T-helper 17 cell (primary cell): ENCODE measurements around the gene NMNAT2. TPM values are rescaled to one million over a fixed set of nuclear protein-coding genes. Genes with fewer than 3 reads are reported as not detected.

Source experiments
- ATAC-seq: fragments of 150-1000 bp; cut with Tn5 transposase; 2 replicates; pipeline ENCODE4 v1.10.0; 2021; ENCODE audit warnings: mild to moderate bottlenecking, moderate library complexity
- DNase-seq, 3 donors: peaks; one replicate each; pipeline versions ENCODE4 v3.0.0 to v3.0.0-alpha.2; 2020 to 2021
- H3K9me3 ChIP-seq: one replicate; pipeline ENCODE4 v1.7.0; 2013; ENCODE audit warnings: low read length, mild to moderate bottlenecking; ENCODE audit not compliant: control insufficient read depth, poor library complexity, severe bottlenecking
- H3K27ac Mint-ChIP-seq: one replicate; pipeline ENCODE4 v1.8.0; 2022; ENCODE audit warnings: mild to moderate bottlenecking, moderate library complexity, mixed read lengths
- H3K27me3 Mint-ChIP-seq: one replicate; pipeline ENCODE4 v1.8.0; 2022; ENCODE audit warnings: mixed read lengths
- H3K36me3 Mint-ChIP-seq: one replicate; pipeline ENCODE4 v1.8.0; 2022; ENCODE audit warnings: low read depth, mixed read lengths
- H3K4me1 Mint-ChIP-seq: one replicate; pipeline ENCODE4 v1.8.0; 2022; ENCODE audit warnings: mild to moderate bottlenecking, mixed read lengths
- H3K4me3 Mint-ChIP-seq: one replicate; pipeline ENCODE4 v1.8.0; 2022; ENCODE audit warnings: mild to moderate bottlenecking, moderate library complexity, mixed read lengths
- total RNA-seq, 4 donors: library from RNA in 2 of 4; stranded (reverse) in 2 of 4; gene quantifications; one replicate each; pipeline ENCODE4 v1.2.3 and lab custom pipeline; 2022 to 2026

The NMNAT2 gene
- total RNA-seq, 2 donors from 2014 or later: not detected

DNA sequence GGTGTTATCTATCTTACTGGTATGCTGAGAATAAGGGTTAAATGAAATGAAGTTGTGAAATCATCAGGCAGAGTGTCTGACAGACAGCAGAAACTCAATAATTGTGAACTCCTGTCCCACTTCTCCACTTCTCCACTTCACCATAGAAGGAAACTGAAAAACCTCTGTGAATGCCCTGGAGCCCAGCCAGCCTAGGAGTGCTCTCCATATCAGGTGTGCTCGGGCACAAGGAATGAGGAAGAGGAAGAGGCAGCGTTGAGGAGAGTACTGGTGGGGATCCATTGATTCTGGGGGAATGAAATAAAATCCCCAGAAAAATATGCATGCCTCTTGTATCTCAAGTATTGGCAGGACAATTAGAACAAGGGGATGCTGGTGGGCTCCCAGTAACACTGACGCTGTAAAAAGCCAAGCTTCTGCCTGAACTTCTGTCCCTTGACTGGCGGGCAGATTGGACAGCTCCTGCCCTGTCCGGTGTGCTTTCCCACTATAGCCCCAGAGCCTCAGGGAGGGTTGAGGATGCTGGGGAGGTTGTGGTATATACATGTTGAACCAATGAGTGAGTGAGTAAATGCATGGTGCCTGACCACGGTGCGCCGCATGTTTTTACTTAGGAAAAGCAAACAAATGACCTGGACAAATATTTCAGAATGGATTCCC lies 47.7 kb downstream of the NMNAT2 start:
- H3K9me3 ChIP-seq: no peaks in the 10 kb centered on the region
- no peak for ATAC-seq
- DNase-seq: no peak
- Mint-ChIP-seq H3K4me3 (no peak overlapping the region), H3K27me3 (peaks cover 55% of the 10 kb centered on the region), H3K36me3 (peaks cover 2% of the 10 kb centered on the region), H3K4me1 (no peaks in the 10 kb centered on the region), H3K27ac (no peak overlapping the region)

DNA sequence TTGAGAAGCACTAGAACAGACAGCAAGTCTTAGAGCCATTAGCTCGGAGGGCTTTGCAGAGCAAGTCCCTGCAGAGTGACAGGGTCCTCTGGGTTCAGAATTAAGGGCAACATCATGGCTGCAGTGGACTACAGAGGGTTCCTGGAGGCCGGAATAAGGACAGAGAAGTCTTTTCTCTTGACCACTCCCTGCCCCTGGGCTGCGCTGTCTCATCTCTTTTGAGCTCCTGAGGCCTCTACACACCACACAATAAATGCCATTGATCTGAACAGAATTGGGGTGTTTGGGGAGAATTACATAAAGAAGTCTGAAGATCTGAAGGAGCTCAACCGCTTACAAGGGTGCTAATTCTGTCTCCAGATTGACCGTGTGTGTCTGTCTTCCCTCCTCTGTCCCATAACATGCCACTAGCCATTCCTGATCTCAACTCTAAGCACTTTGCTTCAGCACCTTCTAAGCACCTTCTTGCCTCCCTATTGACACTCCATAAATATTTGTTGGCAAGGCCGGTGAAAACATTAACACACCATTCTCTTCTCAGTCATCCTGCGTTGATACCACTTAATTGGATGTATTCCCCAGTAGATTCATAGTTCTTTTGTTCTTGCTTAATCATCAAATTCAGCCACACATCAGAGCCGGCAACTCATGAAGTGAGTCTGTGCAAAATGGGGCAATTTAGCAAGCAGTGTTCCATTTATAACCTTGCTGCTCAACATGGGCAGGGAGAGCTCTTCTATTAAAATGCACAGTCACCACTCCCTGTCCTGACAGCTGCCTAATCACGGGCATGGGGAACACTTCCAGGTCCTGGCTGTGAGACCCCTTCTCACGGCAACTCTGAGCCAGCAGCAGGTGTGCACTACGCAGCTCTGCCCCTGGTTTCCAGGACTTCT lies 49.7 kb downstream of the NMNAT2 start:
- H3K4me3 Mint-ChIP-seq: no peak overlapping the region
- H3K27me3 Mint-ChIP-seq: peaks cover 69% of the 10 kb centered on the region
- H3K27ac Mint-ChIP-seq: no peak overlapping the region

DNA sequence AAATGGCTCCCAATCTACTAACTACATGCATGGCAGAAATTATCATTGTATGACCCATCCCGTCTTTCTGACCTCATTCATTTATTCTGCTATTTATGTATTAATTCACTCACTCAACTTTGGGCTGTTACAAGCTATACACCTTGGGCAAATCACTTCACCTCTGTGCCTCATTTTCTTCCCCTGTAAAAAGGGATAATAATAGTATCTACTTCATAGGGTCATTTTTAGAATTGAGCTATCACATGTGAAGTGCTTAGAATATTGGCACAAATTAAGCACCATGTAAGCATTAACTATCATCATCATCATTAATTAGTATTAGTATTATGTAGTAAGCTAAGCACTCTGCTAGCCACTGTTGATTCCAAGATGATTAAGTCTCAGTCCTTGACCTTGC lies 52.1 kb downstream of the NMNAT2 start:
- H3K9me3 ChIP-seq: no peaks in the 10 kb centered on the region
- Mint-ChIP-seq H3K4me1 (no peaks in the 10 kb centered on the region), H3K27ac (no peak overlapping the region), H3K4me3 (no peak overlapping the region), H3K36me3 (peaks cover 2% of the 10 kb centered on the region), H3K27me3 (peaks cover 78% of the 10 kb centered on the region)
- DNase-seq: no peak
- ATAC-seq: no peak

More for the DNA sequence above, 49.7 kb downstream of the NMNAT2 start:
- Mint-ChIP-seq H3K36me3 (peaks cover 2% of the 10 kb centered on the region), H3K4me1 (no peaks in the 10 kb centered on the region)
- H3K9me3 ChIP-seq: no peaks in the 10 kb centered on the region
- DNase-seq (no peak), ATAC-seq (no peak)

DNA sequence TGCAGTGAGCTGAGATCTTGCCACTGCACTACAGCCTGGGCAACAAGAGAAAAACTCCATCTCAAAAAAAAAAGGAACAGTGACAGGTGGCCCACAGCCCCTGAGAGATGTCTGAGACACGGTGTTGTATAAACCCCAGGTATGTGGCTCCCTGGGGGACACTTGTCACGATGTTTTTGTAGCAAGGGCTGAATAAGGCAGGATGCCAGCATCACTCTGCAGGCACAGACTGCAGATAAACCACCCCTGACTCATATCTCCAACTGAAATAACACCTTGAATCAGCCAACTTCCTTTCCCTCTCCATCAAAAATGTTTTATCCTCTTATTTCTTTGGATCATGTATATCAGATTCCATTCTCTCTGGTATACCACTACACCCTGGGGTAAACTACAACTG lies 52.5 kb downstream of the NMNAT2 start:
- no peak for ATAC-seq
- Mint-ChIP-seq H3K36me3 (peaks cover 2% of the 10 kb centered on the region), H3K27ac (no peak overlapping the region)

DNA sequence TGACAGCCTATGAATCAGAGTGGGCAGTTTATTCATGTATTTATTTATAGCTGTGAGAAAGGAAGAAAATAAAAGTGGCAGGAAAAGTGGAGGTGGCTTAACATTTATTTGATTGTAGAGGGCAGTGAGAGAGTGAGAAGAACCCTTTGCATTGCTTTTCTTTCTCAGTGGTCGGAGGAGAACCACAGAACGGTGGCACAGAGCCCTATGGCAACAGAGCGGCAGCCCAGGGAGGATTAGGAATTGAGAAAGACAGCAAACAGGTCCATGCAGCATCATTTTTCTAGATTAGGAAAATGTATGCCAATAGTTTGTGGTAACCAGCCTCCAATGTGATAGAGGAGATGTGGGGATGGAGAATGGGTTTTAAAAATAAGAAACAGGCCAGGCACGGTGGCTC lies 53.1 kb downstream of the NMNAT2 start:
- Mint-ChIP-seq H3K27me3 (peaks cover 74% of the 10 kb centered on the region), H3K36me3 (peaks cover 2% of the 10 kb centered on the region), H3K4me1 (no peaks in the 10 kb centered on the region), H3K27ac (no peak overlapping the region), H3K4me3 (no peak overlapping the region)
- DNase-seq (no peak), ATAC-seq (no peak)
- H3K9me3 ChIP-seq: no peaks in the 10 kb centered on the region

More for the DNA sequence above, 52.5 kb downstream of the NMNAT2 start:
- DNase-seq: no peak
- no peak overlapping the region for H3K4me3 Mint-ChIP-seq
- H3K27me3 Mint-ChIP-seq: peaks cover 76% of the 10 kb centered on the region
- H3K4me1 Mint-ChIP-seq: no peaks in the 10 kb centered on the region
- H3K9me3 ChIP-seq: no peaks in the 10 kb centered on the region

DNA sequence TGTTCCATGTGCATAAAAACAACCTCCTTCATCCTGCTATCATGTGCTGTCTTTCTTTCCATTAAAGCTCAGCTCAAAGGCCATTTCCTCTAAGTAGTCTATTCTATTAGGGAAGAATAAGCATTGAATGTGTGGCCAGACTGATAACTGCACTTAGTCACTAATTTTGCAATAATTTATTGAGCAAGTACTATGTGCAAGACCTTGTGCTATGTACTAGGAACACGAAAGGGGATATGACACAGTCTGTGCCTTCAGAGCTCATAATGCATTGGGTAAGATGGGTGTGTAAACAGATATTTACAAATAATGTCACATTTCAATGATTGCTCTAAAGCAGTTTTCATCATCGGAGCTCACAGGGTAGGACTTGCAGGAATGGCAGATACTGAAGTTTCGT lies 54.2 kb downstream of the NMNAT2 start:
- Mint-ChIP-seq H3K4me1 (no peaks in the 10 kb centered on the region), H3K36me3 (no peaks in the 10 kb centered on the region), H3K27ac (no peak overlapping the region), H3K4me3 (no peak overlapping the region), H3K27me3 (peaks cover 76% of the 10 kb centered on the region)
- H3K9me3 ChIP-seq: no peaks in the 10 kb centered on the region
- ATAC-seq (peak; percentile 32), DNase-seq (no peak)

DNA sequence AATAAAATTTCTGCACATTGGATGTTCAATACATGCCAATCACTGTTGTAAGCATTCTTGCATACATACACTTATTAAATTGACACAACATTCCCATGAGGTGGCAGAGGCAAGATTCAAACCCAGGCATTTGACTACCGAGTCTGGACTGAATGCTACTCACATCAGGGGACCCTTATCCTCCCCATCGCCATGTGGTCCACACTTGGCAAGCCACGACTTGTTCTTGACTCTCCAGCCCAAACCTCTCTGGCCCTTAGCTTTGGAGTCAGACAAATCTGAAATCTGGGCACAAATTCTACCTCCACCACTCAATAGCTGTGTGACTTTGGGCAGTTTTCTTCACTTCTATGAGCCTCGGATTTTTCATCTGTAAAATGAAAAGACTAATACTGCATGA lies 57.1 kb downstream of the NMNAT2 start:
- H3K36me3 Mint-ChIP-seq: no peaks in the 10 kb centered on the region
- ATAC-seq (no peak), DNase-seq (no peak)
- H3K4me3 Mint-ChIP-seq: no peak overlapping the region
- H3K4me1 Mint-ChIP-seq: no peaks in the 10 kb centered on the region
- peaks cover 58% of the 10 kb centered on the region for H3K27me3 Mint-ChIP-seq
- H3K9me3 ChIP-seq: no peaks in the 10 kb centered on the region
- H3K27ac Mint-ChIP-seq: no peak overlapping the region

DNA sequence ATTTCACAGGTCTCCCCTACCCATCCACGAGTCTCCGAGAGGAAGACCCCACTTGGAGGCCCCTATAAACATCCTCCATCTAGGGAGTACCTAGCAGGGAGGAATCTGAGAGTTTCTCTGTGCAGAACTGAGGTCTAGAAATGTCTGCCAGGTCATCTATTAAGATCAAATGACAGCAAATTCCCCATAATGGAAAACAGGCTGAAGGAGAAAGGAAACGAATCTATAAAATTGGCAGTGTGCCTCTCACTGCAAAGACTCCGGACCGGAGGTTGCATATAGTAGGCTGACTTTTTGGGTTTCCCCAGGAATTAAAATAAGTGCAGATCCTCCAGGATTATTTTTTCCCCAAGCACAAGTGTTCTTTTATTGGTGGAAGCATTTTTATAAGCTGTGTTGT lies 57.7 kb downstream of the NMNAT2 start:
- H3K4me1 Mint-ChIP-seq: no peaks in the 10 kb centered on the region
- H3K27me3 Mint-ChIP-seq: peaks cover 57% of the 10 kb centered on the region
- no peaks in the 10 kb centered on the region for H3K36me3 Mint-ChIP-seq
- DNase-seq (no peak), ATAC-seq (no peak)
- no peak overlapping the region for H3K4me3 Mint-ChIP-seq
- H3K9me3 ChIP-seq: no peaks in the 10 kb centered on the region
- H3K27ac Mint-ChIP-seq: no peak overlapping the region

DNA sequence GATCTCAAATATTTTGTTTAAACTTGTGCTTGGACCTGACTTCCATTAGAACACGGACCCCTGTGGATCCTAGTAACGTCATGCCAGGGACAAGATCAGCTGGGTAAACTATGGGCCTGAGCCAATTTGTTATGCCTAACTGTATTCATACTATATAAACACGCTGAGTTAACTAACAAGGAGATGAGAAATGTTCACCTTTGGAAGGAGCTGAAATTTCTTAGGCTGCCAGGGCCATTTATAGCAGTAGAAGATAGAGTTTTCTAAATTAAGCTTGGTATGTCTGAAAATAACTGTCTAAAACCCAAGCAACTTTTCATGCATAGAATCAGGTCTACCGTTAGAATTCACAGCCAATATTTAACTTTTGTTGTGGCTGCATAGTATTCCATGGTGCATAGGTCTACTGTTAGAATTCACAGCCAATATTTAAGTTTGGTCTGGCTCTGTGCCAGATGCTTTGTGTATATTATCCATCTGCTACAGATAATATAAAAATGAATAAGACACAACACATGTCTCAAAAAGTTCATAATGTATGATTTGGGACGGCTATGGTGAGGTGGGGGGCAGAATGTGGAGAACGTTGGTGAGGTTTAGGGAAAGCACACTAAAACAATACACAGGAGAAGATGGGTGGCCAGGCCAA lies 61.5 kb downstream of the NMNAT2 start:
- no peak overlapping the region for H3K4me3 Mint-ChIP-seq
- no peaks in the 10 kb centered on the region for H3K4me1 Mint-ChIP-seq
- H3K27me3 Mint-ChIP-seq: peaks cover 28% of the 10 kb centered on the region
- H3K9me3 ChIP-seq: no peaks in the 10 kb centered on the region
- DNase-seq (no peak), ATAC-seq (no peak)
- no peak overlapping the region for H3K27ac Mint-ChIP-seq
- no peaks in the 10 kb centered on the region for H3K36me3 Mint-ChIP-seq

DNA sequence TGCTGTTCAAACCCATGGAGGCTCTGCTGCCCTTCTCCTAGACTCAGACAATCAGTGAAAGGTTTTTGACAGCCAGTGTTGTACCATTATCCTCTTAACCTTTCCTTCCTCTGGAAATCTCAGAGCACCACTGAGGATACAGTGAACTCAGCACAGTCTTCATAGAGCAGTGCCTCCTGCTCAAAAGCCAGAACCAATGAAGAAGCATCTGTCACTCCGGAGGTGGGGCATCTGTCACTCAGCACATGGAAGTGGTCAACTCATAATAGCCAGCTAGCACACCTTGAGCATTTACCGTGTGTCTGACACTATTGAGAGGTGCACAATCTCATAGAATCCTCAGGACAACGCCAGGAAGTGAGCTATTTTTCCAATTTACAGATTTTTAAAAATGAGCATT lies 62.4 kb downstream of the NMNAT2 start:
- peaks cover 22% of the 10 kb centered on the region for H3K27me3 Mint-ChIP-seq
- DNase-seq: no peak
- H3K27ac Mint-ChIP-seq: no peak overlapping the region
- H3K4me1 Mint-ChIP-seq: no peaks in the 10 kb centered on the region
- H3K4me3 Mint-ChIP-seq: no peak overlapping the region
- H3K36me3 Mint-ChIP-seq: no peaks in the 10 kb centered on the region
- ATAC-seq: no peak
- H3K9me3 ChIP-seq: no peaks in the 10 kb centered on the region

DNA sequence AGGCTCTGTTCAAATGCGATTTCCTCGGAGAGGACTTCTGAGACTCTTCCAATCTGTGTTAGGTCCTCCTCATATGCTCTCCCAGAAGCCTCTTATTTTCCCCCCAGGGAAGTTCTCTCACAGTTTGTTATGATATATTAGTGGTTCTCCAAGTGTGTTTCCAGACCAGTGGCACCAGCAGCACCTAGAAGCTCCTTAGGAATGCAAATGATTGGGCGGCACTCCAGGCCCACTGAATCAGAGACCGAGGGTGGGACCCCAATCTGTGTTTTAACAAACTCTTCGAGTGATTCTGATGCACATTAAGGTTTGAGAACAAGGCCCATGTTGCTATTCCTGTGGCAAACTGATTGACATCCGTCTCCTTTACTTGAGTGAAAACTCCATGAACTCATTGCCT lies 63.0 kb downstream of the NMNAT2 start:
- Mint-ChIP-seq H3K4me1 (no peaks in the 10 kb centered on the region), H3K36me3 (no peaks in the 10 kb centered on the region), H3K4me3 (no peak overlapping the region), H3K27ac (no peak overlapping the region), H3K27me3 (peaks cover 21% of the 10 kb centered on the region)
- H3K9me3 ChIP-seq: no peaks in the 10 kb centered on the region
- ATAC-seq (no peak), DNase-seq (no peak)

DNA sequence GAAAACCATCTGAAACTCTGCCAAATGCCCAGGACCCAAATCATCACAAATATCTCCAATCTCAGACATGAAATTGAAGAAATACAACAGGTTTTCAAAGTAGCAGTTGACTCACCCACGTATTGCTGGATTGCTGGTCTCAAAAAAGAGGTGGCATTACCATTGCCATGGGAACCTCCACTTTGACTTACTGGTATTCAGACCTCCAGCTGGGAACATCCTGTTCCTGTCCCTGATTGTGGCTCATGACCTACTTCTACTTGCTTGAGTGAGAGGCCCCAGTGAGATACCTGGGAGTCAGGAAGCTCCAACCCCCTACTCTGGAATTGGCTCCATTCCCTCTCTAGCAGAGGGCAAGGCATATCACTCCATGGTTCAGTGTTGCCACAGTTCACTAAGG lies 64.6 kb downstream of the NMNAT2 start:
- Mint-ChIP-seq H3K27ac (no peak overlapping the region), H3K4me3 (no peak overlapping the region), H3K36me3 (no peaks in the 10 kb centered on the region), H3K27me3 (peaks cover 24% of the 10 kb centered on the region), H3K4me1 (no peaks in the 10 kb centered on the region)
- H3K9me3 ChIP-seq: no peaks in the 10 kb centered on the region
- no peak for DNase-seq
- ATAC-seq: no peak

DNA sequence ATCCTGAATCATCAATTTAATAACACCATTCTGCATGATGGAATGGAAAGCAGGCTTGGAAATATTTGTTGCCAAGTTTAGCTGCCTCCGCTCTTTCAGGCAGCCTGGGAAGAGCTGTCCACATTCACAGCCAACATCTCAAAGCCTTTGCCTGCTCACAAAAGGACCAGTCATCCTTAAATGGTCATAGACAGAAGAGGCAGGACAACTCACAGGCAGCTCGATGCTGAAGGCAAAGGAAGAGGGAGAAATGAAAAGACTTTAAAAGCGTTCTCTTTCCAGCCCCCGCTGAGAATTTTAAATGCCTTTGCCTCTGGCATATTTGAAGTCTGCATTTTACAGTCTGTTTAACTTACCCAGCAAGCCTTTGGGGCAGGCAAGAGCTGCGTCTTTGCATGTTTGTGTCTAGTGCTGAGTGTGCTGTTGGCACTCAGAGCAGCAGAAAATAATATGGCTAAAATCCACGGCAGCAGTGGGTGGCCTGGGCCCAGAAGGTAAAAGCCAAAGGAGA lies 68.9 kb downstream of the NMNAT2 start:
- H3K36me3 Mint-ChIP-seq: no peaks in the 10 kb centered on the region
- H3K27ac Mint-ChIP-seq: no peak overlapping the region
- H3K27me3 Mint-ChIP-seq: peaks cover 37% of the 10 kb centered on the region
- peaks cover 3% of the 10 kb centered on the region for H3K4me1 Mint-ChIP-seq
- no peaks in the 10 kb centered on the region for H3K9me3 ChIP-seq
- no peak for DNase-seq
- no peak for ATAC-seq
- no peak overlapping the region for H3K4me3 Mint-ChIP-seq
